ENCODE data around the gene PRKCI.

DNA sequence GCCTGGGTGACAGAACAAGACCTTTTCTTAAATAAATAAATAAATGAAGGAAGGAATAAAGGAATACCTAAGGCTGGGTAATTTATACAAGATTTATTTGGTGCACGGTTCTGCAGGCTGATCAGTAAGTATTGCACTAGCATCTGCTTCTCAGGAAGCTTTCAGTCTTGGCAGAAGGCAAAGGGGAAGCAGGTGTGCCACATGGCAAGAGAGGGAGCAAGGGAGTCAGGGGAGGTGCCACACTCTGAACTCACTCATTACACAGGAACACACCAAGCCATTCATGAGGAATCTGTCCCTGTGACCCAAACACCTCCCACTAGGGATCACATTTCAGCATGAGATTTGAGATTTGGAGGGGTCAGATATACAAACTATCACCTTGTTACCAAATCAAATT lies 56.4 kb downstream of the PRKCI start:
- TF ChIP-seq ZNF121 (CRISPR knock-in tag; conservative IDR thresholded peaks at IDR 0.05): no peak
- TF ChIP-seq CEBPG (CRISPR knock-in tag; IDR thresholded peaks at IDR 0.05): no peak
- TF ChIP-seq CEBPG (tag; conservative IDR thresholded peaks at IDR 0.05 in 1 of 2, IDR thresholded peaks at IDR 0.05 in 1 of 2): no peak
- TF ChIP-seq ELF1 (tag; IDR thresholded peaks at IDR 0.05): no peak
- TF ChIP-seq EP300 (IDR thresholded peaks at IDR 0.05; ENCODE audit: low read length): no peak
- no peak for TF ChIP-seq ESRRA (IDR thresholded peaks at IDR 0.05; ENCODE audit: borderline replicate concordance, low read depth)
- TF ChIP-seq, protein P1, sequence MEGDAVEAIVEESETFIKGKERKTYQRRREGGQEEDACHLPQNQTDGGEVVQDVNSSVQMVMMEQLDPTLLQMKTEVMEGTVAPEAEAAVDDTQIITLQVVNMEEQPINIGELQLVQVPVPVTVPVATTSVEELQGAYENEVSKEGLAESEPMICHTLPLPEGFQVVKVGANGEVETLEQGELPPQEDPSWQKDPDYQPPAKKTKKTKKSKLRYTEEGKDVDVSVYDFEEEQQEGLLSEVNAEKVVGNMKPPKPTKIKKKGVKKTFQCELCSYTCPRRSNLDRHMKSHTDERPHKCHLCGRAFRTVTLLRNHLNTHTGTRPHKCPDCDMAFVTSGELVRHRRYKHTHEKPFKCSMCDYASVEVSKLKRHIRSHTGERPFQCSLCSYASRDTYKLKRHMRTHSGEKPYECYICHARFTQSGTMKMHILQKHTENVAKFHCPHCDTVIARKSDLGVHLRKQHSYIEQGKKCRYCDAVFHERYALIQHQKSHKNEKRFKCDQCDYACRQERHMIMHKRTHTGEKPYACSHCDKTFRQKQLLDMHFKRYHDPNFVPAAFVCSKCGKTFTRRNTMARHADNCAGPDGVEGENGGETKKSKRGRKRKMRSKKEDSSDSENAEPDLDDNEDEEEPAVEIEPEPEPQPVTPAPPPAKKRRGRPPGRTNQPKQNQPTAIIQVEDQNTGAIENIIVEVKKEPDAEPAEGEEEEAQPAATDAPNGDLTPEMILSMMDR (IDR thresholded peaks at IDR 0.05 in 2 of 3, conservative IDR thresholded peaks at IDR 0.05 in 1 of 3; ENCODE audit: insufficient read depth in 2 of 3, low read depth in 1 of 3, low read length in 3 of 3): no peak
- TF ChIP-seq ZNF274 (IDR thresholded peaks at IDR 0.05; ENCODE audit: borderline replicate concordance, low read depth, low read length): no peak

Data from K562 (cell line).